HG02938 (cell line): ENCODE results near the gene HBM.
"Not testable (repeated sequence)": the region's sequence is repeated elsewhere in the genome, so short reads cannot be mapped to it uniquely, and the experiment has no call there.

ENCODE experiments used
- ATAC-seq: cut with Tn5 transposase; IDR thresholded peaks from one replicate; pipeline ENCODE4 v1.9.1; 2021; ENCODE audit warnings: mild to moderate bottlenecking, moderate library complexity; ENCODE audit not compliant: unreplicated experiment

The HBM gene, protein sequence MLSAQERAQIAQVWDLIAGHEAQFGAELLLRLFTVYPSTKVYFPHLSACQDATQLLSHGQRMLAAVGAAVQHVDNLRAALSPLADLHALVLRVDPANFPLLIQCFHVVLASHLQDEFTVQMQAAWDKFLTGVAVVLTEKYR

DNA sequence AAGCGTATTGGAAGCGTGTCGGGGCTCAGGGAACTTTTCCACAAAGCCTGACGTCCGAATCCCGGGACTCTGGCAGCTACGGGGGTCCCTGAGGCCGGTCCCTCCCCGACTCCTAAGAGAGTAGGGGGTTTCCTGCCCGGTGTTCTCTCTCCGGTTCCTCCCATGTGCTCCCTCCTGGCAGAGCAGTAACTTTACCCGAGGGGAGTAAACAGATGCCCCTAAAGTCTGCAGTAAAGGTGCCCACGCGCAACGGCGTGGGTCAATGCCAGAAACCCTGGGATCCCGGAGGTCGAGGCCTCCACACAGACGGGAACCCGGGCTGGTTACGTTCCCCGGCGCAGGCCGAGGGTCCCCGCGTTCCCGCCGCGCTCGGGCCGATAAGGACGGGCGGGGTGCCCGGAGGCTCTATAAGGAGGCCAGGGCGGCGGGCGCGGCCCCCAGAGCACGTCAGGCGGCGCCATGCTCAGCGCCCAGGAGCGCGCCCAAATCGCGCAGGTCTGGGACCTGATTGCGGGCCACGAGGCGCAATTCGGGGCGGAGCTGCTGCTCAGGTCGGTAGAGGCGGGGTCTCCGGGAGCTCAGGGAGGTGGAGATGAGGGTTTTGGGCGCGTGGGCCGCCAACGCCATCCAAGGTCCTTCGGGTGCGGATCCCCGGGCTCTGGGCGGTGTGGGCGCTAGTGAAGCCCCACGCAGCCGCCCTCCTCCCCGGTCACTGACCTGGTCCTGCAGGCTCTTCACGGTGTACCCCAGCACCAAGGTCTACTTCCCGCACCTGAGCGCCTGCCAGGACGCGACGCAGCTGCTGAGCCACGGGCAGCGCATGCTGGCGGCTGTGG, at the start of gene HBM:
TSS of gene HBM (plus strand) at position 440 of the 836 bp plus-strand sequence. CDS start at position 460, 20 bp downstream.
- ATAC-seq: no peak

DNA sequence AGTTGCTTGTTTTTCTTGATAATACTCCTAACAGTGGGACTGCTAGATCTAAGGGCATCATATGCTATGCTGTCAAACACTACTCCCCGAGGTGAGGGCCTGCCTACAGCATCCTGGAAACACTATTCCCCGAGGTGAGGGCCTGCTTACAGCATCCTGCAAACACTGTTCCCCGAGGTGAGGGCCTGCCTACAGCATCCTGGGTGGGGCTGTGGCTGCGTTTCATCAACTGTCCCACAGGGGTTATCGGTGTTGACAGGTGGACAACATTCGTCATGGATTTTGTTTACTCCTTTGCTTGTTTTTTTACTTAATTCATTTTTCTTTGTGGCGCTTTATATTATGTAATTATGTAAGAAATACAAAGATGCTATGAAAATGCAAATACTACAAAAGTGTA, 49.8 kb upstream of the HBM start:
- no peak for ATAC-seq

DNA sequence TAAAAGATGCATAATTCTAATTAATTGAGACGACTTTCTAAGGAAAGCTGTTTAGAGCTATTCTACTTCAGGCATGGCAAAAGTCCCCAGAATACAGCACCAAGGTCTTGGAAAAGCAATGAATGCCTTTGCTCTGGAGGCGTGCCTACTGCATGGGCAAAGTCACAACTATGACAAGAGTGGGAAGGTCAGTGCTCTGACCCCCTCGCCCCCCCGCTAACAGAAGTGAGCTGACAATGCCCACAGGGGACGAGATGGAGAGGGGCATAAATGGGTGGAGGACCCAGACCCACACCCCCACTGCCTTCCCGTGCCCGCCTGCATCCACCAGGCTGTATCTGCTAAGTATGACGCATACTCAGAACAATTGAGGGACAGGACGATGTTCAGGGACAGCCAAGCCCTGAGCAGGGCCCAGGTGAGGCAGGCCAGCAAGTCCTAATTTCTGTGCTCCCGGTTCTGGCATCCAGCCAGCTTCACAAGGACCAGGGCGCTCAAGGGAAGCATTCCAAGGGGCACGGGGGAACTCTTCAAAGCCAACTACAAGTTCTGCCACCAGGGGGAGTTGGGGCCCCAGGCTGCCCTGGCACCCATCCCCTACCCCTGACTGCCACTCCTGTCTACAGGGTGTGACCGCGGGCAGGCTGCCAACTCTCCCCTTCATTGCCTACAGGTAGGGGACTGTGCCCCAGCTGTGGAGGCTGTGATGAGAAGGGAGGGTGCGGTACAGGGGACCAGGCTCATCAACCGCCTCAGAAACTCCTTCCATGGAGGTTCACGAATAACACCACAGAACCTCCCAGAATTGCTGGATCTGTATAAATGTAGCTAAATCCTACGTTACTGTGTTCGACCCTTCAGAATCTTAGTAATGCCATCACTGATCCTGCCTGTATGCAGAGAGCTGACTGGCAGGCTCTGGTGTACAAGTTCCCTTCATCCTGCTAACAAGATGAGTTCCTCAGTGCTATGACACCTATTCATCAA, 48.1 kb upstream of the HBM start:
- no peak for ATAC-seq

DNA sequence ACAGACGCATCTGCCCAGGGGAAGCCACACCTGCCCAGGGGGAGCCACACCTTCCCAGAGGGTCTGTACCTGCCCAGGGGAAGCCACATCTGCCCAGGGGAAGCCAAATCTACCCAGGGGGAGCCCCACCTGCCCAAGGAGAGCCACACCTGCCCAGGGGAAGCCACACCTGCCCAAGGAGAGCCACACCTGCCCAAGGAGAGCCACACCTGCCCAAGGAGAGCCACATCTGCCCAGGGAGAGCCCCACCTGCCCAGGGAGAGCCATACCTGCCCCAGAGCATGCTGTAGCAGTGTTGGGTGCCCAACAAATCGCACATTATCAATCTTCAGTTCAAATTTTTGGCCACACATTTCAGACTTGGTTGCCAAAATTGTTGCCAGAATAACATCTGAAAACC, 46.9 kb upstream of the HBM start:
- no peak for ATAC-seq

DNA sequence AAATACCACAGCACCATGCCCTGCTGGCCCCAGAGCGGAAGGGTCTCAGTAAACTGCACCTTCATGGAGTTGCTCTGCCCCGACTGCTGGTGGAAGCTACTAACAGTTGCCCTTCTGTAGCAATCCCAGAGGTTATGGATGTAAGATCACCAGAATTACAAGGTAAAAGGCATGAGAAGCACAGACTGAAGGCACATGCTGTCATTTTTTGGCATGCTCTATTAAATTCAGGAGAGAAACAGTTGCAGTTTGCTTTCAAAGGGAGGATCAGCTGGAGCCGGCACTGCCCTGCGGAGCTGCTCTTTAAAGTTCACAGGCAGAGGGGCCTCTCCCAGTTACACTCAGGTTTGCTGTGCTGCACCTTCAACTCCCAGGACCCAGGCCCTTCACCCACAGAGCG, 46.5 kb upstream of the HBM start:
- no peak for ATAC-seq

DNA sequence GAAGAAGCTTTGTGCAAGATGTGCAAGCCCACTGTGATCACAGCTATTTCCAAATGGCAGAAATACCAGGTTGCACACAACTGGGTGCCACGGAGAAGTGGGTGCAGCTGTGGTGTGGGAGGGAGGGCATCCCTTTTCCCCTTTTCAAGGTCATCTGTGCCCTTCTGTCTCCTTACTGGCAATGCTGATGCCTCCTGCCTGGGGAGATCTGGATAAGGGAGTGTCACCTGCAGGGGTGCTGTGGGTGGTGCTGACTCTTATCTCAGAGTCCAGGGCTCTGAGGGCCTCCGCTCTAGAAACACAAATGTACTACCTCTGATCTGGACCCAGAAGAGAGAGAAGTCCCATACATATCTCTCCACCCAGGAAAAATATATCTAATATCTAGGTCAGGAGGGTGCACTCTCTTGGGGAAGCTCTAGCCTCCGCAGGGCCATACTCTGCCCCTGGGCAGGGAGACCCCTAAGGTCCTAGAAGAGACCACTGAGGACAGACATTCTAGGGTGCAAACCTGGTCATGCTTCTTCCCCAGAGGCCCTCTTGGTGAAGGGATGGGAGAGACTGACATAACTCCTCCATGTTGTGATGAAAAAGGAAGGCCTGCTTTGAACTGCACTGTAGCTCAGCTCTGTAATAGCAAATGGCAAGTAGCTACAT, 45.8 kb upstream of the HBM start:
- ATAC-seq: no peak

DNA sequence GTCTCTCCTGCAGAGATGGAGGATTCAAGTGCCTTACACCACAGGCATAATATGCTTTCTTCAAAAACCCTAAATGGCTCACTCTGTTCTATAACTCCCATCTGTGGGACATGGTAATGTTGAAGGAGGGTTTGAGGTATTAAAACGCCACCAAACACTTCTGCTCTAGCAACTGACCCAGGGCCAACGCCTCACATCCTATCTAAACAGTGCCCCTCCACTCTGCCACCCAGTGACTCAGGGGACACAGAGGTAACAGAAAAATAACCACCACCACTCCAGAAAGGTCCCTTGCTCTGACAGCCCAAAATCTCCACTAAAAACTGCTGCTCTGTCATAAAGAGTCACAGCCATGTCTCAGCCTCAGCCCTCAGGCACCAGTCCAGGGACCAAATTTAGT, 45.0 kb upstream of the HBM start:
- ATAC-seq: no peak

DNA sequence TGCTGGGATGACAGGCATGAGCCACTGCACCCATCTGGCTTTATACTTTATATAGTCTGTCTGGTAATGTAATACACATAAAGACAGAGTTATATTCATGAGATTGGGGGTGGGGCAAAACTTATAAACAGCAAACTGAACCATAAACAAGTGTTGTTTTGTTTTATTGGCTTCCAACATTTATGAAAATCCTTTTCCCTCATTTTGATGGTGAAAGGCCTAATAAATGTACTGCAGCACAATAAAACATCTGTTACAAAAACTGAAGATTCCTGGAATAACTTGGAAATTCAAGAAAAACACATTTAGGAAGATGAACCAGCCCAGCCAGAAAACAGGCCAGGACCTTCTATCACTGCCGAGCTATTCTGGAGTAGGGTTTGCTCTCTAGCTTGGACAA, 43.4 kb upstream of the HBM start:
- ATAC-seq: no peak

DNA sequence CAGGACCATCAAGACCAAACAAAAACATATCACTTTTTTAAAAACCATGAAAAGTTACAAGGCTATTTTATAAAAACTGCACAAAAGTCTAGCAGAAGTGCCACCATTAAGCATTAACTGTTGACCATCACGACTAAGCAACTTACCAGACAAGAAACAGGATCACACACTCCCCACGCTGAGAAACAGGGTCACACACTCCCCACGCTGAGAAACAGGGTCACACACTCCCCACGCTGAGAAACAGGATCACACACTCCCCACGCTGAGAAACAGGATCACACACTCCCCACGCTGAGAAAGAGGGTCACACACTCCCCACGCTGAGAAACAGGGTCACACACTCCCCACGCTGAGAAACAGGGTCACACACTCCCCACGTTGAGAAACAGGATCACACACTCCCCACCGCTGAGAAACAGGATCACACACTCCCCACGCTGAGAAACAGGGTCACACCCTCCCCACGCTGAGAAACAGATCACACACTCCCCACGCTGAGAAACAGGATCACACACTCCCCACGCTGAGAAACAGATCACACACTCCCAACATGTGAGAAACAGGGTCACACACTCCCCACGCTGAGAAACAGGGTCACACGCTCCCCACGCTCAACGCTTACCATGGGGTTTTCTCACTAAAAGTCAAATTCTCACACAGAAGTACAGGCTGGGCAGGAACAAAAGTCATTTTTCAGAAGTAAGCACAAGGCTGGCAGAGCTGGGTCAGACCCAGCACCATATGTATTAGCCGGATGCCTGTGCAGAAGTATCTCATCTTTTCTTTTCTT, 42.0 kb upstream of the HBM start:
- ATAC-seq: not testable (repeated sequence)

DNA sequence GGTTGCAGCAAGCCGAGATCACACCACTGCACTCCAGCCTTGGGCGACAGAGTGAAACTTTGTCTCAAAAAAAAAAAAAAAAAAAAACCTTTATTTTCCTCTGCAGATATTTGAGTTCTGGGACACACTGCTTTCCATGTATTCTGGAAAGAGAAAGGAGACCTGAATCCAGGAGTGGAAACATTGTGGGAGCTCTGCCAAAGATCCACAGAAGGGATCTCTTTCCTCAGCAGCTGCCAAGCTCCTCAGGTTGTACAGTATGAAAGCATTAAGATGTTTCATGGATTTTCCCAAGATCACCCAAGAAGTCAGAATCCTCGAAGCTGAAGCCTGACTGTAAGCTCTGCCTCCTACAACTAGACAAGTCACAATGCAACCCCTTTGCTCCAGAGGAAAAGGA, 40.8 kb upstream of the HBM start:
- no peak for ATAC-seq

DNA sequence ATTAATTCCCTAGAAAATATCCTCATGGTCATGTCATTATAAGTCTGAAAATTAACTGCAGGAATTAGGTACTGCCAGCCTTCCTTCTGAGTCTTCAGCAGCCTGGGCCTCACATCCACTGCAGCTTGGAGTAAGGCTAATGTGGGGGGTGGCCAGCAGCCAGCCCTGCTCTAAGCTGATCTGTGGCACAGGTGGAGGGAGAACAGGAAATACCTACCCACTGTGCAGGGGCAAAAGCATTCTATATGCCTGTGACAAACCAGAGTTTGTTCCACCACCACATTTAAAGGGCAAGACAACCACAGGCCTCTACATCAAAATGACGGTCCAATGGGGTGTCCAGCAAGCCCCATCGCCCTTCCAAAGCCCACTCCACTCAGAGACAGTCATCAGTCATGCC, 36.7 kb upstream of the HBM start:
- no peak for ATAC-seq

DNA sequence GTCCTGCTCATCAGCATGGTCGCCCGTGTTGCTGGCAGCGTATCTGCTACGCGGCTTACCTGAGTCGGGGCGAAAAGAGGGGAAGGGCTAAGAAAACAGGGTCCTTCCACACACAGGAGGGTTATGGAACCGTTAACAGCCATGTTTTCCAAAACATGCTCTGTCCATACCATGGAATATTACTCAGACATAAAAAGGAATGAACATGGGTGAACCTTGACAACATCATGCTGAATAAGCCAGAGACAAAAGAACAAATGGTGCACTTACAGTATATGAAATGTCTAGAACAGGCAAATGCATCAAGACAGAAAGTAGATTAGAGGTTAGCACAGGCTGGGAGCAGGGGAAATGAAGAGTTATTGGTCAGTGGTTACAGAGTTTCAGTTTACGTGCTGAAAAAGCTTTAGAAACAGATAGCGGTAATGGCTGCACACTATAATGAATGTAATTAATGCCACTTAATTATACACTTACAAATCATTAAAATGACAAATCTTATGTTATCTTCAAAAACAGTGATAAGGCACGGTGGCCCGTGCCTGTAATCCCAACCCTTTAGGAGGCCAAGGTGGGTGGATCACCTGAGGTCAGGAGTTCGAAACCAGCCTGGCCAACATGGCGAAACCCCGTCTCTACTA, 35.1 kb upstream of the HBM start:
- no peak for ATAC-seq

DNA sequence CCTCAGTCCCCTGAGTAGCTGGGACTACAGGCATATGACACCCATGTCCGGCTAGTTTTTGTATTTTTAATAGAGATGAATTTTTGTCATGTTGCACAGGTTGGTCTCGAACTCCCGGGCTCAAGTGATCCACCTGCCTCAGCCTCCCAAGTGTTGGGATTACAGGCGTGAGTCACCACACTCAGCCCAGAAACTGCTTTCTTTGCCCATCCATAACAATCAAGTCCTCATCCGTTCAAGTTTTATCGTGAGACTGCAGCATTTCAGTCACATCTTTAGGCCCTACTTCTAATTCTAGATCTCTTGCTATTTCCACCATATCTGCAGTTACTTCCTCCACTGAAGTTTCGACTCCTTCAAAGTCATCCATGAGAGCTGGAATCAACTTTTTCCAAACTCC, 33.7 kb upstream of the HBM start:
- ATAC-seq: no peak

DNA sequence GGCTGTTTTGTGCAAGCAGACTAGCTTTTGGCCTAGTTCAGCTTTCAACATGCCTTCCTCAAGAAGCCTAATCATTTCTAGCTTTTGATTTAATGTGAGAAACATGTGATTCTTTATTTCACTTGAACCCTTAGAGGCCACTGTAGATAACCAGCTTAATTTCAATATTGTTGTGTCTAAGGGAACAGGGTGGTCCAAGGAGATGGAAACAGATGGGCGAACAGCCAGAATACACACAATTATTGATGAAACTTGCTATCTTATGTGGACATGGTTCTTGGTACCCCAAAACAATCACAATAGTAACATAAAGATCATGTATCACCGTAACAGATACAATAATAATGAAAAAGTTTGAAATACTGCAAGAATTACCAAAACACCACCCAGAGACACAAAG, 32.1 kb upstream of the HBM start:
- ATAC-seq: no peak

DNA sequence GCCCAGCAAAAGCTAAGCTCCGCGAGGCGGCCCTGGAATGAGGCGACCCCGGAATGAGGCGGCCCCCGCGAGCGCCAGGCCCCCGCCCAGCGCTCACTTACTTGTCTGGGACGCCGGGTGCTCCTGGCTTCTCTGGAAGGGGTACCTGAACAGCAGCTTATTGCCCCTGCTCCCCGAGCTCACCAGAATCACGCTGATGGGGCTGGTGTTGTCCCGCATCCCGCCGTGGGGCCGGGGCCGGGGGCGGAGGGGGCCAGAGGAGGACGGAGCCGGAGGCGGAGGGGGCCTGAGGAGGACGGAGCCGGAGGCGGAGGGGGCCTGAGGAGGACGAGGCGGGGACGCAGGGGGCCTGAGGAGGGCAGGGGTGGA, 27.7 kb upstream of the HBM start:
- no peak for ATAC-seq

DNA sequence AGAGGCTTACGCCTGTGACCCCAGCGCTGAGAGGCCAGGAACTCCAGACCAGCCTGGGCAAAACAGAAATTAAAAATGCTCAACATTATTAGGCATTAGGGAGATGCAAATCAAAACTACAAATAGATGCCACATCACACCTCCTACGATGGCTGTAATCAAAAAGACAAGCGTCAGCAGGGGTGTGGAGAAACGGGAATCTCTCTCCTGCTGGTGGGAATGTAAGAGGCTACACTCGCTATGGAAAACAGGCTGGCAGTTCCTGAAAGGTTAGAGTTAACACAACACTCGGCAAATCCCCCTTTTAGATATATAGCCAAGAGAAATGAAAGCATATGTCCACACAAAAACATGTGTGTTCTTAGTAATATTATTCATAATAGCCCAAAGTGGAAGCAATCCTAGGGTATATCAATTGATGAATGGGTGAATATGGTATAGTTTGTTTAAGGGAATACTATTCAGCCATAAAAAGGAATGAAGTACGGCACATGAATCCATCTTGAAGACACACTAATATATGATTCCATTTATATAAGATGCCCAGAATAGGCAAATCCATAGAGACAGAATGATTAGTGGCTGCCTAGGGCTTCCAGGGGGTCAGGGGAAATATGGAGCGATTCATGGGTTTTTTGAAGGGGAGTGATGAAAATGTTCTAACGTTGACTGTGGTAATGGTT, 25.5 kb upstream of the HBM start:
- no peak for ATAC-seq

DNA sequence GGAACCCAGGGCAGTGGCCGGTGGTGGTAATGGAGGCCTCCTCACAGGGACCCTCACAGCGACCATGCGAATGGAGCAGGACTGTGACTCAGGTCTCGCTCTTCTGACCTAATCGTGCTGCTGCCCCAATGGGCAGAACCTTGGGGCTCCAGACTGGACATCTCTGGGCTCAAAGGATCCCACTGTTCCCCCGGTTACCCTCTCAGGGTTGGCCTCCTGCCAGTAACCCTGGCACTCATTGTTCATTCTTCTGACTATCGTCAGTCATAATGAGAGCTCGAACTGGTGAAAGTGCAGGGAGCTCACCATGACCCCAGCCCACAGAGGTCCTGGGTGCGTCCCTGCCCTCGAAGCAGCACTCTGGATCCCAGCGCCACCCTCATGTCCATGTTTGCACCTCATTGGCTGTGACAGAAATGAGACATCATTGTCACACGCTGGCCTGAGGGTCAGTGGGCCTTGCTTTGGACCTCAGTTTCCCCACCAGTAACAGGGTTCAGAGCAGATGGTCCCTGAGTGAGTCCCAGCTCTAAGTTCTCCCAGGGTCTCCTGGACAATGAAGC, 23.3 kb upstream of the HBM start:
- ATAC-seq: no peak

DNA sequence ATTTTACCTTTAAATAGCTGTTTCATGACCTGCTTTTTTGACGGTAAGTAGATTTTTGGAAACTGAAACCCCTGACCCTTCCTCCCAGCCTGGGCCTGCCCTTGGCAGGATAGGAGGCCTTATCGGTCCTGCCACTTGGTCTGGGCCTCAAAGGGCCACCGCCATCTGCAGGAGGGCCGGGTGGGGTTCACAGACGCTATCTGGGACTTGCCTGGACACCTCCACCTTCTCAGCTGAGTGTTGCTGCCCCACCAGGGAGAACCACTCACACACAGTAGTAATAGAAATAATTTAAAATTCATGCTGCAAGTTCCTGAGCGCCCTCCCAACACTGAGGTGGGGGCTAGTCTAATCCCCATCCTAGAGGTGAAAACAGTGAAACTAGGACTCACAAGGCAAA, 22.7 kb upstream of the HBM start:
- no peak for ATAC-seq

DNA sequence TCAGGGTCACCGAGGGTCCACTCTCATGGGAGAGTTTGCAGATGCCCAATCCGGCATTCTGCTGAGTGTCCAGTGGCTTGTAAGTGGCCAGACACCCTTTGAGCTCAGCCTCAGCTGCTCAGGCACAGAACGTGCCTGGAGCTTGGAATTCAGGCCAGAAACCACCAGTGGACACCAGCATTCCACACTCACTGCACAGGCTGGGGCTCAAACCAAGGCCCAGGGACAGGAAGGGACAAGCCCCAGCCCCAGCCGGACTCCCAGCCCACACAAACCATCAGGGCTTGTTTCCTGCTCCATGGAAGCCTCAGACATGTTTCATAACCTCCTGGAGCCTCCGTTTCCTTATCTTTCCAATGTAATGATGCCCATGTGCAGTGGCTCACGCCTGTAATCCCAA, 22.3 kb upstream of the HBM start:
- ATAC-seq: no peak
